CD4-positive, alpha-beta memory T cell (primary cell): ENCODE measurements around the gene COL1A1. TPM values are rescaled to one million over a fixed set of nuclear protein-coding genes. Genes with fewer than 3 reads are reported as not detected.
A peak's percentile ranks its signal among the peaks of the same experiment; 100 is the strongest.

Experiments
- CTCF ChIA-PET: fragments of 350-600 bp; sonication (Branson Sonifier 250); formaldehyde crosslinking; loops from one replicate; lab custom pipeline; 2021; ENCODE audit warnings: inconsistent platforms; ENCODE audit not compliant: partially characterized antibody; lab: Charles Lee
- POLR2A ChIA-PET: fragments of 350-600 bp; sonication (Branson Sonifier 250); formaldehyde crosslinking; loops from one replicate; lab custom pipeline; 2021; ENCODE audit not compliant: partially characterized antibody; lab: Charles Lee
- DNase-seq, 5 donors: peaks; one replicate each; pipeline versions ENCODE4 v3.0.0 to v3.0.0-alpha.2; 2020 to 2022; ENCODE audit warnings: mixed read lengths in 1 of 5
- H3K27ac ChIP-seq: one replicate; pipeline ENCODE4 v1.7.0; 2013; ENCODE audit warnings: low read depth, low read length
- H3K27me3 ChIP-seq: 2 replicates; pipeline ENCODE4 v1.7.0; 2013; ENCODE audit warnings: mild to moderate bottlenecking, low read length, moderate library complexity; ENCODE audit not compliant: insufficient read depth
- H3K36me3 ChIP-seq: 2 replicates; pipeline ENCODE4 v1.7.0; 2013; ENCODE audit warnings: mild to moderate bottlenecking, low read length, moderate library complexity; ENCODE audit not compliant: insufficient read depth
- H3K4me1 ChIP-seq: 2 replicates; pipeline ENCODE4 v1.7.0; 2013; ENCODE audit warnings: mild to moderate bottlenecking, low read length, moderate library complexity; ENCODE audit not compliant: insufficient read depth
- H3K4me3 ChIP-seq, 2 donors: one replicate each; pipeline ENCODE4 v1.7.0; 2013; ENCODE audit warnings: low read length in 2 of 2, mild to moderate bottlenecking in 1 of 2
- H3K9me3 ChIP-seq, 2 donors: one replicate each; pipeline ENCODE4 v1.7.0; 2013; ENCODE audit warnings: low read length in 2 of 2, control low read depth in 1 of 2; ENCODE audit not compliant: control insufficient read depth in 1 of 2
- H3K27ac Mint-ChIP-seq, 7 donors: one replicate each; pipeline ENCODE4 v1.8.0; 2020 to 2021; ENCODE audit warnings: mixed read lengths in 7 of 7, mild to moderate bottlenecking in 6 of 7, inconsistent platforms in 3 of 7, moderate library complexity in 3 of 7
- H3K27me3 Mint-ChIP-seq, 2 donors: one replicate each; pipeline ENCODE4 v1.8.0; 2020 to 2021; ENCODE audit warnings: mixed read lengths in 2 of 2
- H3K36me3 Mint-ChIP-seq, 2 donors: one replicate each; pipeline ENCODE4 v1.8.0; 2020 to 2021; ENCODE audit warnings: mixed read lengths in 2 of 2, inconsistent platforms in 1 of 2, mild to moderate bottlenecking in 1 of 2
- H3K4me1 Mint-ChIP-seq, 4 donors: one replicate each; pipeline ENCODE4 v1.8.0; 2020 to 2021; ENCODE audit warnings: mixed read lengths in 4 of 4, mild to moderate bottlenecking in 1 of 4
- H3K4me3 Mint-ChIP-seq, 8 donors: one replicate each; pipeline ENCODE4 v1.8.0; 2020 to 2021; ENCODE audit warnings: mixed read lengths in 8 of 8, mild to moderate bottlenecking in 7 of 8, moderate library complexity in 6 of 8, inconsistent platforms in 3 of 8
- H3K9me3 Mint-ChIP-seq, 8 donors: one replicate each; pipeline ENCODE4 v1.8.0; 2020 to 2021; ENCODE audit warnings: mixed read lengths in 8 of 8, mild to moderate bottlenecking in 5 of 8, inconsistent platforms in 3 of 8, moderate library complexity in 1 of 8
- intact Hi-C: fragments of 100-400 bp; cut with micrococcal nuclease; formaldehyde crosslinking; loops from one replicate; pipeline ENCODE4 v1.15.1; 2023
- polyA plus RNA-seq, 2 donors: library from polyadenylated mRNA; unstranded; fragments of 300-500 nt; fragmentation: Illumina TruSeq; gene quantifications; one replicate each; pipeline ENCODE4 v1.2.3, GENCODE V29; 2021
- total RNA-seq, 2 experiments: library from RNA; stranded (reverse); gene quantifications; one replicate each; pipeline ENCODE4 v1.2.3, GENCODE V29; 2021

The COL1A1 gene
- total and polyA plus RNA-seq, 4 experiments from 2014 or later, result 1.0 to 1.6 TPM; not detected in 2

DNA sequence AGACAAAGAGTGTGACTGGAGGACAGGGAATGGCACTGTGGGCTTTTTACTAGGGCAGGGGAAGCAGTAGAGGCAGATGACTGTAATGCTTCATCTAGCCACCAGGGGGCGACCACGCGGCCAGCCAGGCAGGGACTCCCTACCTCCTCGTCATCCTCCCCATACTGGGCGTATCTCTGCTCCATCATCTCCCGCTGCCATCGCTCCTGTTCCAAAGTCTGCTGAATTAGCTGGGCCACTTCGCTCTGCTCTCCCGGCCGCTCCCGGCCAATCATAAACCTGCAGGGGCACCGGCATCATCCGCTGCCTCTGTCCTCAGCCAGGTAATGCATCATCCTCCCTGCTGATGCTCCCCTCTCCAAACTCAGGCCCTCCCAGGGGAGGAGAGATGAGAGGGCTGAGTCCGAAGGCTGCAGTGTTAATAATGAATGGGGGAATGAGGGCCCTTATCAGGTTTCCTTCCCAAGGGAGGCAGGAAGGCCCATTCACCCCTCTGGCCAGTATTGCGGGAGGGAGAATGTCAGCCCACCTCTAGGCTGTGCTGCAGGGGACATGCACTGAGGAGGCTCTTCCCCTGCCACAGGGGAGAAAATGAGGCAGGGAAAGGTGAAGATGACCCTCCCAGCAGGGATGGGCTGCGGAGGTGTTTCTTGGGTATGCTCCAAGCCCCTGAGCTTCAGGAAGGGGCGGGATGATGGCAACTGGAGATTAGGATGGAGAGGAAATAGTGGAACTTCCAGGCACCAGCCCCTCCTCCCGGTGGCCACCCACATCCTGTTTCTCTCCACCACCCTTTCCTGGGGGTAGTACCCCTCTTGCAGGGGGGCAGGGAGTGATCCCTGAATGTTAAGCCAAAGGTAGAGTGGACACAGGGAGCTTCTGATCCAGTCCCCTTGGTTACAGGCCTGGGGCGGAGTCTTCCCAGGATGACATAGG, 61.2 kb downstream of the COL1A1 start:
- Mint-ChIP-seq H3K4me3 (peak overlapping the region; percentile 68 to 99 (median 79)), H3K27ac (peak overlapping the region; percentile 85 to 92 (median 91)), H3K4me1 (peaks cover 48 to 84% (median 65%) of the 10 kb centered on the region in 4 donors), H3K27me3 (no peaks in the 10 kb centered on the region), H3K9me3 (peaks cover 0 to 2% (median 0%) of the 10 kb centered on the region in 8 donors), H3K36me3 (peaks cover 78 to 93% of the 10 kb centered on the region in 2 donors)
- CTCF ChIA-PET, result interaction anchor here (1.2 to 5.6 kb wide), 15 partner anchors 10 to 60 kb away, joined by 4 to 118 read pairs (median 8); partner anchors contain the start of genes PDK2, PPP1R9B and SGCA
- Histone ChIP-seq H3K4me3 (peak overlapping the region; percentile 8 to 38), H3K36me3 (peaks cover 80% of the 10 kb centered on the region), H3K9me3 (no peaks in the 10 kb centered on the region), H3K27ac (peak overlapping the region; percentile 68), H3K4me1 (peaks cover 72% of the 10 kb centered on the region), H3K27me3 (no peaks in the 10 kb centered on the region)
- POLR2A ChIA-PET, result interaction anchor here (1.0 to 4.7 kb wide), 11 partner anchors 9 to 46 kb away, joined by 3 to 75 read pairs (median 7); partner anchors contain the start of genes PDK2, PPP1R9B and SAMD14
- intact Hi-C loops, result loop anchor here (1.0 to 2.0 kb wide), 4 partner anchors 8 to 59 kb away; no protein-coding TSS in a partner anchor
- DNase-seq, result peak; percentile 77 to 80 (median 78)

DNA sequence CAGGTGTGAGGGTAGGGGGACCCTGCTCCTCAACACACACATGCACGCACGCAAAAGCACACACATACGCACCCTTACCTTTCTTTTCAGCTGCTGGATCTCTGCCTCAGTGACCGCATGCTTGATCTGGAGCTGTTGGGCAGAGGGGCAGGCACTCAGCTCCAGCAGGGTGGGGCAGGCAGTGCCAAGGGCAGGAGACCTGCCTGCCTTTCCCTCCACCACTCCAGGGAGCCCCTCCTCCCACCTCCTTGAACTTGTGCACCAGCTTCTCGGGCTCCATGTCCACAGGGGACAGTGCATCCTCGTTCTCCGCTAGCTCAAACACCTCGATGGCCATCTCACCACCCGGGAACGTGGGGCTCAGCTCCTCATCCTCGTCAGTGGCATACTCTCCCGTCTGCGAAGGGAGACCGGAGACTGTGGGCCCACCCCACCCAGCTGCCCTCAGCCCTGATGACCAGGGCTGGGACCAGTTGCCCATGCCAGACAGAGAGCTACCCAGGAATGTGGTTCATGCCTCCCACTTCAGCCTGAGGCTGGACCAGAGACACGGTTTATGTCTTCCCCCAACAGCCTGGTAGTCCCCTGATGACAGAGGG, 62.1 kb downstream of the COL1A1 start:
- H3K4me3 Mint-ChIP-seq, result no peak overlapping the region
- CTCF ChIA-PET, result interaction anchor here (0.6 to 5.6 kb wide), 24 partner anchors 8 to 362 kb away, joined by 3 to 118 read pairs (median 4); partner anchors contain the start of genes PPP1R9B, SAMD14 and SGCA

DNA sequence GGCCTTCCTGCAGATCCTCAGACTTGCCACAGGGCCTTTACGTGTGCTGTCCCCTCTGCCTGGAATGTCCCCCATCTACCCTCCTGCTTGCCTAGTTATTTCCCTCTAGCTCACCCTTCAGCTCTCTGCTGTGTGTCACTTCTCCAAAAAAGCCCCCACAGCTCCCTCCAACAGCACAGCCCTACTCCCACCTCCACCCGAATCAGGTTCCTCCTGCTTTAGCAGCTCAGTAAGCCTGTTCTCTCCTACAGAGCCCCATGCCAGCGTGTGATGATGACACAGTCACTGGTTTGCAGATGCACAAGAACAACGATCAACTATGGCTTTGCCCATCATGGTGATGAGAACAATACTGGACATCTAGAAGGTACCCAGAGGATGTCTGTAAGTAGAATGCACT, 64.4 kb downstream of the COL1A1 start:
- no peak for DNase-seq
- Histone ChIP-seq H3K4me1 (peaks cover 41% of the 10 kb centered on the region), H3K27me3 (no peaks in the 10 kb centered on the region), H3K4me3 (no peak overlapping the region), H3K36me3 (peaks cover 68% of the 10 kb centered on the region), H3K9me3 (no peaks in the 10 kb centered on the region), H3K27ac (no peak overlapping the region)
- peaks cover 0 to 2% (median 0%) of the 10 kb centered on the region in 8 donors for H3K9me3 Mint-ChIP-seq
- no peaks in the 10 kb centered on the region for H3K27me3 Mint-ChIP-seq
- peaks cover 24 to 58% (median 44%) of the 10 kb centered on the region in 4 donors for H3K4me1 Mint-ChIP-seq
- peak overlapping the region in 5 of 7 donors; percentile 42 to 80 (median 70) for H3K27ac Mint-ChIP-seq
- CTCF ChIA-PET, result interaction anchor here (0.8 to 2.9 kb wide), 5 partner anchors 11 to 43 kb away, joined by 3 to 17 read pairs (median 3); no protein-coding TSS in a partner anchor
- H3K36me3 Mint-ChIP-seq, result peaks cover 67 to 80% of the 10 kb centered on the region in 2 donors
- intact Hi-C loops, result no loop called here
- POLR2A ChIA-PET, result interaction anchor here (0.6 to 2.5 kb wide), 6 partner anchors 11 to 33 kb away, joined by 3 to 10 read pairs (median 4); partner anchors contain the start of gene PPP1R9B
- no peak overlapping the region for H3K4me3 Mint-ChIP-seq

More for the DNA sequence above, 62.1 kb downstream of the COL1A1 start:
- Mint-ChIP-seq H3K27me3 (no peaks in the 10 kb centered on the region), H3K4me1 (peaks cover 43 to 74% (median 57%) of the 10 kb centered on the region in 4 donors), H3K36me3 (peaks cover 73 to 90% of the 10 kb centered on the region in 2 donors), H3K9me3 (peaks cover 0 to 2% (median 0%) of the 10 kb centered on the region in 8 donors), H3K27ac (peak overlapping the region in 3 of 7 donors; percentile 87 to 92 (median 91))
- peaks cover 75% of the 10 kb centered on the region for H3K36me3 ChIP-seq
- H3K4me3 ChIP-seq, result no peak overlapping the region
- no peak for DNase-seq
- POLR2A ChIA-PET, result interaction anchor here (0.9 to 4.7 kb wide), 6 partner anchors 9 to 26 kb away, joined by 3 to 75 read pairs (median 8); partner anchors contain the start of genes PPP1R9B and SAMD14
- no peaks in the 10 kb centered on the region for H3K9me3 ChIP-seq
- peaks cover 63% of the 10 kb centered on the region for H3K4me1 ChIP-seq
- intact Hi-C loops, result no loop called here
- no peaks in the 10 kb centered on the region for H3K27me3 ChIP-seq
- no peak overlapping the region for H3K27ac ChIP-seq

DNA sequence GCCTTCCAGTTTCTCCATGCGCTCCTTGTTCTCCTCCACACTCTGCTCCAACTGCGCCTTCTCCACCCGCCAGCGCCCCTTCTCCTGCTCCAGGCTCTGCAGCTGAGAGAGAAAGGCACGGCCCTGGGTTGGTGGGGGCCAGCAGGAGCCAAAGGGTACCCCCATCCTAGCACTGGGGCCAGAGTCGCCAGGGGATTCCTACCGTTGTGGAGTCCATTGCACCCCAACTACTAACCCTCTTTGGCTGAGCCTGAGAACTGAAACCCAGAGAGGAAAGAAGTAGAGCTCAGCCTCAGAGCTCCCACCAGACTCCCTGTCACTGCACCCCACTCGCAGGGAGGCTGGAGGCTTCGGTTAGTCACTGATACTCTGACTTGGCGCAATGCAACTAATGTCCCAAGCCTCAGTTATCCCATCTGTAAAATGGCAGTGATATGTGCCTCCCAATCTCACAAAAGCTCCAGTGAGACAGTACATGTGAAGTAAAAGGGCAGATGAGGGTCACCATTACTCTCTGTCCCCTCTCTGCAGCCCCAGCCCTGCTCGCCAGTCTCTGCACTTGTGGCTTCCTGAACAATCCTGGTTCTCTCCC, 65.2 kb downstream of the COL1A1 start:
- Mint-ChIP-seq H3K27ac (no peak overlapping the region), H3K4me3 (no peak overlapping the region), H3K36me3 (peaks cover 59 to 75% of the 10 kb centered on the region in 2 donors), H3K27me3 (peaks cover 0 to 2% of the 10 kb centered on the region in 2 donors), H3K4me1 (peaks cover 18 to 58% (median 41%) of the 10 kb centered on the region in 4 donors), H3K9me3 (peaks cover 0 to 2% (median 0%) of the 10 kb centered on the region in 8 donors)
- H3K9me3 ChIP-seq, result no peaks in the 10 kb centered on the region
- CTCF ChIA-PET, result interaction anchor here (0.8 to 2.9 kb wide), 5 partner anchors 12 to 42 kb away, joined by 3 to 17 read pairs (median 4); no protein-coding TSS in a partner anchor
- no peak overlapping the region for H3K27ac ChIP-seq
- no peak overlapping the region for H3K4me3 ChIP-seq
- H3K4me1 ChIP-seq, result peaks cover 33% of the 10 kb centered on the region
- no peaks in the 10 kb centered on the region for H3K27me3 ChIP-seq
- POLR2A ChIA-PET, result interaction anchor here (0.7 to 2.5 kb wide), 6 partner anchors 10 to 26 kb away, joined by 3 to 10 read pairs (median 4); partner anchors contain the start of gene PPP1R9B
- no peak for DNase-seq
- intact Hi-C loops, result no loop called here
- peaks cover 64% of the 10 kb centered on the region for H3K36me3 ChIP-seq

DNA sequence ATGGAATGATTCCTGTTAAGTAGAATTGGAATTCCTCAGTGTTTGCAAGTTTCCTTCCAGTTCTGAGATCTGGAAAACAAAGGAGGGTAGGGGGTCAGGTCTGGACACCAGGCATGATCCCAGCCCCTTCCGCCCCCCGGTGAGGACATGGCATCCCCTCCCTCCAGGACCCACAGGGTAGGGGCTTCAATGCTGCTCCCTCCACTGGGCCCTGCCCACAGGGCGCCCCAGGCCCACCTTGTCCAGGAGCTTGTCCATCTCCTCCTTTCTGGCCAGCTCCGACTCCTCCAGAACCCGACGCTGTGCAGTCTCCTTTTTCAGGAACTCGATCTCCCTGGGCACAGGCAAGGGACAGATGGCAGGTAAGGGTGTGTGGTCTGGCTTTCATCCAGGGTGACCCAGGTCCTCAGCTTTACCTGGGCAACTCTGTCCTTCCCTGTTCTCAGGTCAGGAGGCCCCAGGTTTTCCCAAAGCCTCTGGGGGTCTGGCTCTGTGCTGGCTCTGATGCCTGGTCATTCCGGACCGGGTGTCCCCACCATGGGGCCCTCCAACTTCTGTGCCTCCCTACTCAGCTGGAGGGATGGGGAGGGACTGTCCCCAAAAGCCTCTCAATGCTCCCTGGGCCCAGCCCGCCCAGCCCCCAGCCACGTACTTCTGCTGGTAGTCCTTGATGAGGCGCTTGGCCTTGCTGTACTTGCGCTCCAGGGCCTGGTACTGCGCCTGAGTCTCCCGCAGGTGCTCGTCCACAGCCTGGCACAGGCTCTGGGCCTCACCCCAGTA, 65.9 kb downstream of the COL1A1 start:
- Histone ChIP-seq H3K36me3 (peaks cover 57% of the 10 kb centered on the region), H3K27me3 (no peaks in the 10 kb centered on the region), H3K9me3 (no peaks in the 10 kb centered on the region), H3K4me1 (peaks cover 33% of the 10 kb centered on the region), H3K4me3 (no peak overlapping the region), H3K27ac (no peak overlapping the region)
- DNase-seq, result peak in 1 of 5 donors; percentile 35
- intact Hi-C loops, result no loop called here
- H3K27ac Mint-ChIP-seq, result no peak overlapping the region
- no peaks in the 10 kb centered on the region for H3K9me3 Mint-ChIP-seq
- H3K36me3 Mint-ChIP-seq, result peaks cover 53 to 74% of the 10 kb centered on the region in 2 donors
- H3K4me3 Mint-ChIP-seq, result no peak overlapping the region
- ChIA-PET CTCF (interaction anchor here (1.1 to 2.9 kb wide), 4 partner anchors 12 to 42 kb away, joined by 3 to 17 read pairs (median 4); no protein-coding TSS in a partner anchor), POLR2A (interaction anchor here (1.1 to 2.5 kb wide), 4 partner anchors 10 to 22 kb away, joined by 3 to 10 read pairs (median 4); partner anchors contain the start of gene PPP1R9B)
- H3K27me3 Mint-ChIP-seq, result peaks cover 2 to 4% of the 10 kb centered on the region in 2 donors
- peaks cover 16 to 58% (median 41%) of the 10 kb centered on the region in 4 donors for H3K4me1 Mint-ChIP-seq
